GM12878 (cell line): ENCODE results near the gene TMEM232. TPM values are rescaled to one million over a fixed set of nuclear protein-coding genes. Genes with fewer than 3 reads are reported as not detected.

ENCODE experiments used
- BHLHE40 ChIP-seq, 2 experiments: fragments of 450-650 bp in 1 of 2; IDR thresholded peaks; 2 replicates each; pipeline ENCODE4 v1.6.1; 2011 to 2017; ENCODE audit warnings: low read depth in 2 of 2, borderline replicate concordance in 1 of 2, improper control_type of control experiment in 1 of 2, low read length in 1 of 2, mild to moderate bottlenecking in 1 of 2
- CBFB ChIP-seq: IDR thresholded peaks from 2 replicates; pipeline ENCODE4 v1.6.1; 2016; ENCODE audit warnings: antibody characterized with exemption, low read depth
- CEBPB ChIP-seq, 2 experiments: fragments of 150-350 bp in 1 of 2; IDR thresholded peaks; 2 replicates each; pipeline ENCODE4 v1.6.1; 2012 to 2014; ENCODE audit warnings: low read depth in 2 of 2, low read length in 2 of 2, borderline replicate concordance in 1 of 2, inconsistent platforms in 1 of 2
- CREM ChIP-seq: IDR thresholded peaks from 2 replicates; pipeline ENCODE4 v1.6.1; 2014; ENCODE audit warnings: antibody characterized with exemption, low read depth
- FOXM1 ChIP-seq: IDR thresholded peaks from 2 replicates; pipeline ENCODE4 v1.6.1; 2012; ENCODE audit warnings: low read depth, mild to moderate bottlenecking, inconsistent platforms, low read length, moderate library complexity
- NR2C2 ChIP-seq: IDR thresholded peaks from 2 replicates; pipeline ENCODE4 v1.6.1; 2011; ENCODE audit warnings: borderline replicate concordance, low read depth; ENCODE audit not compliant: control insufficient read depth, insufficient read length
- PAX8 ChIP-seq: fragments of 450-650 bp; IDR thresholded peaks from 2 replicates; pipeline ENCODE4 v1.6.1; 2017; ENCODE audit warnings: mild to moderate bottlenecking, moderate library complexity
- RAD21 ChIP-seq: IDR thresholded peaks from 2 replicates; pipeline ENCODE4 v1.6.1; 2011; ENCODE audit warnings: mild to moderate bottlenecking, low read depth, low read length, moderate library complexity; ENCODE audit not compliant: insufficient read depth
- RAD51 ChIP-seq: fragments of 450-650 bp; IDR thresholded peaks from 2 replicates; pipeline ENCODE4 v1.6.1; 2016; ENCODE audit warnings: moderate library complexity, mild to moderate bottlenecking, inconsistent platforms
- STAT1 ChIP-seq: fragments of 450-650 bp; conservative IDR thresholded peaks from 2 replicates; pipeline ENCODE4 v1.6.1; 2014; ENCODE audit warnings: antibody characterized with exemption, mild to moderate bottlenecking
- YY1 ChIP-seq: IDR thresholded peaks from 2 replicates; pipeline ENCODE4 v1.6.1; 2011; ENCODE audit warnings: low read depth, mild to moderate bottlenecking, low read length
- ZNF622 ChIP-seq: fragments of 450-650 bp; IDR thresholded peaks from 2 replicates; pipeline ENCODE4 v1.6.1; 2017; ENCODE audit warnings: mild to moderate bottlenecking, inconsistent platforms
- polyA plus RNA-seq, 11 experiments: library from polyadenylated mRNA; depleted of rRNA in 4 of 11; unstranded in 6 of 11; stranded (reverse) in 5 of 11; fragments of >200 nt; fragmentation: Nextera tagmentation in 4 of 11; fragmentation: Illumina TruSeq in 1 of 11; extraction: Ambion mirVana in 4 of 11; extraction: Trizol in 1 of 11; gene quantifications; 1 replicate in 1 of 11; 2 replicates in 10 of 11; pipeline versions ENCODE4 v1.2.1 to v1.2.3, GENCODE V29; 2011 to 2016; ENCODE audit warnings: inconsistent platforms in 2 of 11, missing spikeins in 2 of 11, low read depth in 1 of 11
- total RNA-seq, 4 experiments: library from RNA; depleted of rRNA in 3 of 4; stranded (reverse); fragments of >200 nt in 3 of 4; fragmentation: Illumina TruSeq in 1 of 4; extraction: Trizol in 1 of 4; gene quantifications; 2 replicates each; pipeline versions ENCODE4 v1.2.1 to v1.2.3, GENCODE V29; 2013 to 2021
- TF ChIP-seq, protein P1 (sequence below): fragments of 450-650 bp; conservative IDR thresholded peaks from 2 replicates; pipeline ENCODE4 v1.6.1; 2017; ENCODE audit warnings: mild to moderate bottlenecking, moderate library complexity
- TF ChIP-seq, protein P2 (sequence below): fragments of 450-650 bp; IDR thresholded peaks from 2 replicates; pipeline ENCODE4 v1.6.1; 2017; ENCODE audit warnings: low read depth, mild to moderate bottlenecking, moderate library complexity
- TF ChIP-seq, protein P3 (sequence below): fragments of 450-650 bp; IDR thresholded peaks from 2 replicates; pipeline ENCODE4 v1.6.1; 2017; ENCODE audit warnings: mild to moderate bottlenecking, moderate library complexity
- TF ChIP-seq, protein P4 (sequence below): fragments of 450-650 bp; formaldehyde crosslinking; IDR thresholded peaks from 2 replicates; pipeline ENCODE4 v1.5.0; 2022; ENCODE audit warnings: mild to moderate bottlenecking, missing genetic modification characterization
- TF ChIP-seq, protein P5 (sequence below): IDR thresholded peaks from 2 replicates; pipeline ENCODE4 v1.6.1; 2012; ENCODE audit warnings: low read depth, low read length, improper control_type of control experiment

The TMEM232 gene
- total and polyA plus RNA-seq, 10 of the 15 experiments (the other 5 are each of a cell fraction or from before 2014, with no cell fraction given) = 0.29 to 1.3 (median 0.91) TPM

DNA sequence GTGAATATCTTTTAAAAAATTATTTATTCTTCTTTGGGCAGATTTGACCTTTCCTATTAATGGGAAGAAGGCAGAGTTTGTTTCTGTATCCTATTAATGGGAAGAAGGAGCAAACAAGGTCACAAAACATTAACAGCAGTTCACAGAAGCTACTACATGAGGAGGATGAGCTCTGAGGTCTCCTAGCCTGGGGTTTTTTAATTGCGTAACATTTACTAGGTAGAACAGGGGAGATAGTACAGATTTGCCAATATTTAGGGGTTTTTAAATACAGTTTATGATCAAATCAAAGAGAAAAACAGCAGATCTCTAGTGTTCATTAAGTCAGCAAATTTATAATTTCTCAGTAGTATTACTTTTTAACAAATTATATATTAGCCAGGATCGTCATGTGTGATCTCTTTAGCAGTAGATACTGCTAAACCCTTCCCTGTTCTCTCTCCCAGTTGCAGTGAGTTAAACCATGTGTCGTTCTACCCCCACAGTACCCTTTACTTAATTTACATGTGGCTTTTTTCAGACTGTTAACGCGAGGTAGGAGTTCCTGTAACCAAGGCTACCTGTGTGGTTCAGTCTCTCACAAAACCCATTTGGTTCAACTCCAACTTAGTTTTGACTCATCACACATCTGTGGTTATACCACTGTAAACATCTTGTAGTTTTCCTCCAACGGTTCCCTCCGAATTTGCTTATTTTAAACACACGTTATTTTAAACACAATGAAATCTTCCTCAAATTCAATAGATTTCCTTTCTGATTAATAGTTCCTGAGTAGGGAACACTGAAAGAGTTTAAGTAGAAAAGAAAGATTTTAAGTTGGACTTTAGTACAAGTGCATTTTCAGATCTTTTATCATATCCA, 25.7 kb upstream of the TMEM232 start (continued):
- no peak for TF ChIP-seq PAX8
- TF ChIP-seq RAD51 = 0 out of 2 replicates have a peak, but pooled peaks have one; percentile 51
- TF ChIP-seq STAT1 = no peak
- TF ChIP-seq, protein P1, sequence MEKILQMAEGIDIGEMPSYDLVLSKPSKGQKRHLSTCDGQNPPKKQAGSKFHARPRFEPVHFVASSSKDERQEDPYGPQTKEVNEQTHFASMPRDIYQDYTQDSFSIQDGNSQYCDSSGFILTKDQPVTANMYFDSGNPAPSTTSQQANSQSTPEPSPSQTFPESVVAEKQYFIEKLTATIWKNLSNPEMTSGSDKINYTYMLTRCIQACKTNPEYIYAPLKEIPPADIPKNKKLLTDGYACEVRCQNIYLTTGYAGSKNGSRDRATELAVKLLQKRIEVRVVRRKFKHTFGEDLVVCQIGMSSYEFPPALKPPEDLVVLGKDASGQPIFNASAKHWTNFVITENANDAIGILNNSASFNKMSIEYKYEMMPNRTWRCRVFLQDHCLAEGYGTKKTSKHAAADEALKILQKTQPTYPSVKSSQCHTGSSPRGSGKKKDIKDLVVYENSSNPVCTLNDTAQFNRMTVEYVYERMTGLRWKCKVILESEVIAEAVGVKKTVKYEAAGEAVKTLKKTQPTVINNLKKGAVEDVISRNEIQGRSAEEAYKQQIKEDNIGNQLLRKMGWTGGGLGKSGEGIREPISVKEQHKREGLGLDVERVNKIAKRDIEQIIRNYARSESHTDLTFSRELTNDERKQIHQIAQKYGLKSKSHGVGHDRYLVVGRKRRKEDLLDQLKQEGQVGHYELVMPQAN = no peak
- TF ChIP-seq BHLHE40 (IDR thresholded peaks at IDR 0.05; ENCODE audit: borderline replicate concordance in 1 of 2, low read depth in 2 of 2, low read length in 1 of 2) = peak; percentile 43 to 65; a peak in 2 of 4 replicates
- TF ChIP-seq RAD21 = no peak
- peak; percentile 90 for TF ChIP-seq CREM
- TF ChIP-seq, protein P2, sequence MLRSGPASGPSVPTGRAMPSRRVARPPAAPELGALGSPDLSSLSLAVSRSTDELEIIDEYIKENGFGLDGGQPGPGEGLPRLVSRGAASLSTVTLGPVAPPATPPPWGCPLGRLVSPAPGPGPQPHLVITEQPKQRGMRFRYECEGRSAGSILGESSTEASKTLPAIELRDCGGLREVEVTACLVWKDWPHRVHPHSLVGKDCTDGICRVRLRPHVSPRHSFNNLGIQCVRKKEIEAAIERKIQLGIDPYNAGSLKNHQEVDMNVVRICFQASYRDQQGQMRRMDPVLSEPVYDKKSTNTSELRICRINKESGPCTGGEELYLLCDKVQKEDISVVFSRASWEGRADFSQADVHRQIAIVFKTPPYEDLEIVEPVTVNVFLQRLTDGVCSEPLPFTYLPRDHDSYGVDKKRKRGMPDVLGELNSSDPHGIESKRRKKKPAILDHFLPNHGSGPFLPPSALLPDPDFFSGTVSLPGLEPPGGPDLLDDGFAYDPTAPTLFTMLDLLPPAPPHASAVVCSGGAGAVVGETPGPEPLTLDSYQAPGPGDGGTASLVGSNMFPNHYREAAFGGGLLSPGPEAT = peak; percentile 84
- TF ChIP-seq NR2C2 = no peak
- TF ChIP-seq, protein P3, sequence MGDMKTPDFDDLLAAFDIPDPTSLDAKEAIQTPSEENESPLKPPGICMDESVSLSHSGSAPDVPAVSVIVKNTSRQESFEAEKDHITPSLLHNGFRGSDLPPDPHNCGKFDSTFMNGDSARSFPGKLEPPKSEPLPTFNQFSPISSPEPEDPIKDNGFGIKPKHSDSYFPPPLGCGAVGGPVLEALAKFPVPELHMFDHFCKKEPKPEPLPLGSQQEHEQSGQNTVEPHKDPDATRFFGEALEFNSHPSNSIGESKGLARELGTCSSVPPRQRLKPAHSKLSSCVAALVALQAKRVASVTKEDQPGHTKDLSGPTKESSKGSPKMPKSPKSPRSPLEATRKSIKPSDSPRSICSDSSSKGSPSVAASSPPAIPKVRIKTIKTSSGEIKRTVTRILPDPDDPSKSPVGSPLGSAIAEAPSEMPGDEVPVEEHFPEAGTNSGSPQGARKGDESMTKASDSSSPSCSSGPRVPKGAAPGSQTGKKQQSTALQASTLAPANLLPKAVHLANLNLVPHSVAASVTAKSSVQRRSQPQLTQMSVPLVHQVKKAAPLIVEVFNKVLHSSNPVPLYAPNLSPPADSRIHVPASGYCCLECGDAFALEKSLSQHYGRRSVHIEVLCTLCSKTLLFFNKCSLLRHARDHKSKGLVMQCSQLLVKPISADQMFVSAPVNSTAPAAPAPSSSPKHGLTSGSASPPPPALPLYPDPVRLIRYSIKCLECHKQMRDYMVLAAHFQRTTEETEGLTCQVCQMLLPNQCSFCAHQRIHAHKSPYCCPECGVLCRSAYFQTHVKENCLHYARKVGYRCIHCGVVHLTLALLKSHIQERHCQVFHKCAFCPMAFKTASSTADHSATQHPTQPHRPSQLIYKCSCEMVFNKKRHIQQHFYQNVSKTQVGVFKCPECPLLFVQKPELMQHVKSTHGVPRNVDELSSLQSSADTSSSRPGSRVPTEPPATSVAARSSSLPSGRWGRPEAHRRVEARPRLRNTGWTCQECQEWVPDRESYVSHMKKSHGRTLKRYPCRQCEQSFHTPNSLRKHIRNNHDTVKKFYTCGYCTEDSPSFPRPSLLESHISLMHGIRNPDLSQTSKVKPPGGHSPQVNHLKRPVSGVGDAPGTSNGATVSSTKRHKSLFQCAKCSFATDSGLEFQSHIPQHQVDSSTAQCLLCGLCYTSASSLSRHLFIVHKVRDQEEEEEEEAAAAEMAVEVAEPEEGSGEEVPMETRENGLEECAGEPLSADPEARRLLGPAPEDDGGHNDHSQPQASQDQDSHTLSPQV = no peak
- no peak for TF ChIP-seq ZNF622
- TF ChIP-seq, protein P4, sequence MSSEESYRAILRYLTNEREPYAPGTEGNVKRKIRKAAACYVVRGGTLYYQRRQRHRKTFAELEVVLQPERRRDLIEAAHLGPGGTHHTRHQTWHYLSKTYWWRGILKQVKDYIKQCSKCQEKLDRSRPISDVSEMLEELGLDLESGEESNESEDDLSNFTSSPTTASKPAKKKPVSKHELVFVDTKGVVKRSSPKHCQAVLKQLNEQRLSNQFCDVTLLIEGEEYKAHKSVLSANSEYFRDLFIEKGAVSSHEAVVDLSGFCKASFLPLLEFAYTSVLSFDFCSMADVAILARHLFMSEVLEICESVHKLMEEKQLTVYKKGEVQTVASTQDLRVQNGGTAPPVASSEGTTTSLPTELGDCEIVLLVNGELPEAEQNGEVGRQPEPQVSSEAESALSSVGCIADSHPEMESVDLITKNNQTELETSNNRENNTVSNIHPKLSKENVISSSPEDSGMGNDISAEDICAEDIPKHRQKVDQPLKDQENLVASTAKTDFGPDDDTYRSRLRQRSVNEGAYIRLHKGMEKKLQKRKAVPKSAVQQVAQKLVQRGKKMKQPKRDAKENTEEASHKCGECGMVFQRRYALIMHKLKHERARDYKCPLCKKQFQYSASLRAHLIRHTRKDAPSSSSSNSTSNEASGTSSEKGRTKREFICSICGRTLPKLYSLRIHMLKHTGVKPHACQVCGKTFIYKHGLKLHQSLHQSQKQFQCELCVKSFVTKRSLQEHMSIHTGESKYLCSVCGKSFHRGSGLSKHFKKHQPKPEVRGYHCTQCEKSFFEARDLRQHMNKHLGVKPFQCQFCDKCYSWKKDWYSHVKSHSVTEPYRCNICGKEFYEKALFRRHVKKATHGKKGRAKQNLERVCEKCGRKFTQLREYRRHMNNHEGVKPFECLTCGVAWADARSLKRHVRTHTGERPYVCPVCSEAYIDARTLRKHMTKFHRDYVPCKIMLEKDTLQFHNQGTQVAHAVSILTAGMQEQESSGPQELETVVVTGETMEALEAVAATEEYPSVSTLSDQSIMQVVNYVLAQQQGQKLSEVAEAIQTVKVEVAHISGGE (CRISPR knock-in tag) = no peak
- peak; percentile 95 for TF ChIP-seq CBFB
- peak; percentile 26 to 50; a peak in 3 of 4 replicates for TF ChIP-seq CEBPB (IDR thresholded peaks at IDR 0.05; ENCODE audit: borderline replicate concordance in 1 of 2, low read depth in 2 of 2, low read length in 2 of 2)
- TF ChIP-seq FOXM1 = peak; percentile 99
- TF ChIP-seq, protein P5, sequence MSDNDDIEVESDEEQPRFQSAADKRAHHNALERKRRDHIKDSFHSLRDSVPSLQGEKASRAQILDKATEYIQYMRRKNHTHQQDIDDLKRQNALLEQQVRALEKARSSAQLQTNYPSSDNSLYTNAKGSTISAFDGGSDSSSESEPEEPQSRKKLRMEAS = no peak
- TF ChIP-seq YY1 = no peak
